Lower leg skin (tissue), 4 donors: ENCODE data around the gene HRK. TPM values are rescaled to one million over a fixed set of nuclear protein-coding genes. Genes with fewer than 3 reads are reported as not detected.

Source experiments
- DNase-seq, 2 donors: peaks; one replicate each; pipeline ENCODE4 v3.0.0-alpha.2; 2019; ENCODE audit warnings: low spot score in 2 of 2
- H3K4me3 ChIP-seq: fragments of 200-600 bp; sonication (generic); 2 replicates; pipeline ENCODE4 v1.5.1; 2017; ENCODE audit warnings: mild to moderate bottlenecking, low read depth; ENCODE audit not compliant: poor library complexity, severe bottlenecking
- CTCF ChIP-seq, 3 donors: fragments of 450-650 bp; IDR thresholded peaks; one replicate each; pipeline ENCODE4 v1.5.1; 2016; ENCODE audit warnings: antibody characterized with exemption in 3 of 3, mild to moderate bottlenecking in 3 of 3, moderate library complexity in 2 of 3
- POLR2A ChIP-seq, 2 donors: fragments of 450-650 bp; IDR thresholded peaks; one replicate each; pipeline ENCODE4 v1.6.1; 2016 to 2017; ENCODE audit warnings: antibody characterized with exemption in 2 of 2, mild to moderate bottlenecking in 1 of 2, moderate library complexity in 1 of 2
- WGBS, 2 donors: methylation state at CpG; one replicate each; pipeline ENCODE4 v1.1.5; 2018; 5-methylcytosine and 5-hydroxymethylcytosine counted together
- intact Hi-C: fragments of 100-400 bp; cut with DNase I; formaldehyde crosslinking; loops from one replicate; pipeline ENCODE4 v1.15.0; 2023; ENCODE audit warnings: low total_unique reads
- total RNA-seq, 4 donors: library from RNA; depleted of rRNA; stranded (reverse); fragments of >200 nt; gene quantifications; one replicate each; pipeline ENCODE4 v1.1.0, GENCODE V29; 2016

The HRK gene
- total RNA-seq = under 1 TPM; 0.03 to 0.38 (median 0.08) TPM

- 0 to 1% methylated on average over 34 to 37 of the region's 49 CpGs for WGBS, 2 donors
- H3K4me3 ChIP-seq = no peak within 1 kb of the TSS
- TF ChIP-seq CTCF (IDR thresholded peaks at IDR 0.05) (no peak), POLR2A (IDR thresholded peaks at IDR 0.05) (no peak)
- DNase-seq = no peak
- intact Hi-C loops = no loop called here
Measured at GRCh38 chr12:116881325-116881876, at the start of gene HRK. Gene HRK, minus strand, starts transcription at chr12:116881441. Its CDS starts 134 bp downstream, at chr12:116881307.

GRCh38 chr12:116929885-116930284 lies 48.6 kb upstream of the HRK start:
- DNase-seq = no peak
- H3K4me3 ChIP-seq = no peak overlapping the region
- intact Hi-C loops = no loop called here
- TF ChIP-seq POLR2A (IDR thresholded peaks at IDR 0.05) (no peak), CTCF (IDR thresholded peaks at IDR 0.05) (no peak)

- intact Hi-C loops = no loop called here
- H3K4me3 ChIP-seq = no peak overlapping the region
- DNase-seq = no peak
- no peak for TF ChIP-seq CTCF (IDR thresholded peaks at IDR 0.05)
- TF ChIP-seq POLR2A (IDR thresholded peaks at IDR 0.05) = no peak
- 90 to 95% methylated on average over 5 of the region's 5 CpGs for WGBS, 2 donors
Measured at GRCh38 chr12:116928504-116928903, 47.3 kb upstream of the HRK start.

GRCh38 chr12:116927244-116927940 lies 46.2 kb upstream of the HRK start:
- no peak for TF ChIP-seq POLR2A (IDR thresholded peaks at IDR 0.05)
- no peak for TF ChIP-seq CTCF (IDR thresholded peaks at IDR 0.05)
- no peak for DNase-seq
- intact Hi-C loops = no loop called here
- WGBS, 2 donors = 86 to 93% methylated on average over 9 of the region's 9 CpGs
- H3K4me3 ChIP-seq = no peak overlapping the region

- TF ChIP-seq CTCF (IDR thresholded peaks at IDR 0.05) (no peak), POLR2A (IDR thresholded peaks at IDR 0.05) (no peak)
- DNase-seq = no peak
- WGBS, 2 donors = 77 to 78% methylated on average over 8 of the region's 8 CpGs
- intact Hi-C loops = no loop called here
- no peak overlapping the region for H3K4me3 ChIP-seq
Measured at GRCh38 chr12:116926283-116927243, 45.3 kb upstream of the HRK start.
